SH-SY5Y (cell line): ENCODE measurements around the gene TLE6.

ENCODE experiments used
- GATA2 ChIP-seq: IDR thresholded peaks from 2 replicates; pipeline ENCODE4 v1.6.1; 2011; ENCODE audit warnings: mild to moderate bottlenecking, low read depth, low read length
- GATA3 ChIP-seq: IDR thresholded peaks from 2 replicates; pipeline ENCODE4 v1.6.1; 2011; ENCODE audit warnings: low read depth, mild to moderate bottlenecking, low read length, moderate library complexity

DNA sequence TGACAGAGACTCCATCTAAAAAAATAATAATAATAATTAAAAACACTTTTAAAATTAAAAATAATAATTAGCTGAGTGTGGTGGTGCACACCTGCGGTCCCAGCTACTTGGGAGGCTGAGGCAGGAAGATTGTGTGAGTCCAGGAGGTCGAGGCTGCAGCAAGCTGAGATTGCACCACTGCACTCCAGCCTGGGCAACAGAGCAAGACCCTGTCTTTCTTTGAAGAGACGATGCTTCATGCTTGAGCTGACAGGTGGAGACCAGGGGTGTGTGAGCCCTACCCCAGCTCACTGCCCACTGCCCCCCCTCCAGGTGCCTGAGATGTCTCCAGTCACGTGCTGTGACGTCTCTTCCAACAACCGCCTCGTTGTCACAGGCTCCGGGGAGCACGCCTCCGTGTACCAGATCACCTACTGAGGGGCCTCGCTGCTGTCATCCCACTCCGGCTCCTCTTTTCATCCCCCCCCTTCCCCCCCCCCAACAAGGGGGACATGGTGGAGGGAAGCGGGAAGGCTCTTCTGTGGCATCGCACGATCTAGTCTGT lies 17.3 kb downstream of the TLE6 start:
- no peak for TF ChIP-seq GATA2
- no peak for TF ChIP-seq GATA3
